Measurements from ENCODE around the gene SLC17A7.
A peak's percentile ranks its signal among the peaks of the same experiment; 100 is the strongest.

SLC17A7 gene

DNA sequence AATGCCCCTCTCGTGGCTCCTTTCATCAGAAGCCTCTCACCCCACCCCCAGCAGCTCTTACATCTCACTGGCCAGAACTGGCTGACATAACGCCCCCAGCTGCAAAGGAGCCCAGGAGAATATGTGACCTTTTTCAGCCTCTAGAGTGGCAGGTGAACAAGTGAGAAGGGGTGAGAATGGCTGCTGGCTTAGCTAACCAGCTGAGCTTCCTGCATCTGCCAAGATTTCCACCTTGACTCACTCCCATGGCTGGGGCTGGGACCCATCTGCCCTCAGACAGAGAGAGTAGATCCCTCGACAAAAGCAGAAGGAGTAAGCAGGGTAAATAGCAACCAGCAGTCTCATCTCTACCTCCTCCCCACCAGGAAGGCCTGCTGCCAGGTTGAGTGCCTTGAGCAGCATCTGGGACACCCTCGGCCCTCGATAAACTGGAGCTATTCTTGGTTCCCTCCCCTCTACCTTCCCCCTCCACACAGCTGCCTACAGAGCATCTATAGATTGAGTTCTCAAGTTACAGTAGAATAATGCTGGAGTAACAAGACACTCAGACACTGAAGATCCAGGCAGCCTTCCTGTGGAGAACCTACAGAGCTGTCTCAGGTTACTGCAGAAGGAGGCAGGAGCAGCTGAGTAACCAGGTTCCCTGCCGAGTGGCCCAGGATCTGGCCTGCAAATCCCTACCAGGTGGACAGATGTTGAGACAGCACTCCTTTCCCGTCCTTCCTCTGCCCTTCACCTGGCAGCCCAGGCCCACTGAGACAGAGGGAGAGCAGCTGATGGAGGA lies 37.7 kb downstream of the SLC17A7 start:
- no peak for DNase-seq

DNA sequence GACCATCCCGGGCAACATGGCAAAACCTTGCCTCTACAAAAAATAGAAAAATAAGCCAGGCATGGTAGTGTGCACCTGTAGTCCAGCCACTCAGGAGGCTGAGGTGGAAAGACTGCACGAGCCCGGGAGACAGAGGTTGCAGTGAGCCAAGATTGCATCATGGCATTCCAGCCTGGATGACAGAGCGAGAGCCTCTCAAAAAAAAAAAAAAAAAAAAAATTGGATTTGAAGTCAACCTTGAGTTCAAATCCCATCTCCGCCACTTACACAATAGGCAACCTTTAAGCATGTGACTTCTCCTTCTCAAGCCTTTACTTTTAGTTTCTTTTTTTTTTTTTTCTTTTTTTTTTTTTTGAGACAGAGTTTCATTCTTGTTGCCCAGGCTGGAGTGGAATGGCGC lies 41.3 kb downstream of the SLC17A7 start:
- no peak for DNase-seq

DNA sequence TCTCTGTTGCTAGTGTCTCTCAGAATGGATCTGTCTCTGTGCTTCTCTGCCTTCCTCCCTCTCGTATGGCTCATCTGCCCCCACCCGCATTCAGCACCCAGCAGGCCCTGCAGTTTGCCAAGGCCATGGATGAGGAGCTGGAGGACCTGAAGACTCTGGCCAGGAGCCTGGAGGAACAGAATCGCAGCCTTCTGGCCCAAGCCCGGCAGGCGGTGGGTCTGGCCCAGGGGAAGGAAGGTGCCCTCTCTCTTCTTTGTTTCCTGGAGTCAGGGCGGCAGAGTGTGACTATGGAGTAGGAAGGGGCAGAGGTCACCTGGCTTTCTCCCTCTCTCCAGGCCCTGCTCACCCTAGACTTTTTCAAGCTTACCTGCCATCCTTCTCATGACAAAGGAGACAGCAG lies 42.4 kb downstream of the SLC17A7 start:
- DNase-seq: no peak

DNA sequence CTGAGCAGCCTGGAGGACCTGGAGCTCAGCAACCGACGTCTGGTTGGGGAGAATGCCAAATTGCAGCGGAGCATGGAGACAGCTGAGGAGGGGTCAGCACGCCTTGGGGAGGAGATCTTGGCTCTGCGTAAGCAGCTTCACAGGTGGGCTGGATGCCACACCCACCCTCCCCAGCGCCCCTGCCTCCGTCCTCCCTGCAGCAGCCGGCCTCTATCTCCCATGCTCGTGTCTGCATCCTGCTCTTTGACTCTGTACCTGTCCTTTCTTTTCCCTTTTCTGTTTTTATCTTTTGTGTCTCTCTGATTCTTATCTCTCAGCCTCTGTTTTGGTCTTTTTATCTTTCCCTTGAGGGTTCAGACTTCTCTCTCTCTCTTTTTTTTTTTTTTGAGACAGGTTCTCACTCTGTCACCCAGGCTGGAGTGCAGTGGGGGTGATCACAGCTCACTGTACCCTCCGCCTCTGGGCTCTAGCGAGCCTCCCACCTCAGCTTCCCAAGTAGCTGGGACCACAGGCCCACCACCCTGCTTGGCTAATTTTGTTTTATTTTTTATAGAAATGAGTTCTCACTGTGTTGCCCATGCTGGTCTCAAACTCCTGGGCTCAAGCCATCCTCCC lies 43.2 kb downstream of the SLC17A7 start:
- no peak for DNase-seq

DNA sequence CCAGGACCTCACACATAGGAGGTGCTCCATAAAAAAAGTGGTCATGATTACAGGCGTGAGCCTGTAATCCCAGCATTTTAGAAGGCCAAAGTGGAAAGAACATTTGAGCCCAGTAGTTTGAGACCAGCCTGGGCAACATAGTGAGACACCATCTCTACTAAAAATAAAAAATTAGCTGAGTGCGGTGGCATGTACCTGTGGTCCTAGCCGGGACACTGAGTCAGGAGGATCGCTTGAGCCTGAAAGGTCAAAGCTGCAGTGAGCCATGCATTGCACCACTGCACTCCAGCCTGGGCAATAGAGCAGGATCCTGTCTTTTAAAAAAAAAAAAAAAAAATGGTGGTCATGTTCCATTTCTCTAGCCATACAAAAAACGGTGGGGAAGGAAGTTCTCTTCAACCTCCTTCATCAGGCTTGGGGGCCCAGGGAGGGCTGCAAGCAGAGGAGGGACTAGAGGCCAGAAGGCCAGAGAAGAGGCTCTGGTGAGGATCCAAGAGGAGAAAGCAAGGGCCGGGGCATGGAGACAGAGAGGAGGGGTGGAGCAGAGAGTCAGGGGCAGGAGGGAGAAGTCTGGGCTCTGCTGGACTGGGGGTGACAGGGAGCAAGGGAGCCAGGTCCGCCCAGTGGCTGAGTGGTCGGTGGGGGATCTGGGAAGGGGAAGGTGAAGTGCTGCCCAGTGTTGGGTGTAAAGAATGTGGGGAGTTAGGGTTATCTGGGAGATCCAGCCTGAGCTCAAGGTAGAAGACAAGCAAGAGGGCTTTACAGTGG lies 44.4 kb downstream of the SLC17A7 start:
- no peak for DNase-seq

DNA sequence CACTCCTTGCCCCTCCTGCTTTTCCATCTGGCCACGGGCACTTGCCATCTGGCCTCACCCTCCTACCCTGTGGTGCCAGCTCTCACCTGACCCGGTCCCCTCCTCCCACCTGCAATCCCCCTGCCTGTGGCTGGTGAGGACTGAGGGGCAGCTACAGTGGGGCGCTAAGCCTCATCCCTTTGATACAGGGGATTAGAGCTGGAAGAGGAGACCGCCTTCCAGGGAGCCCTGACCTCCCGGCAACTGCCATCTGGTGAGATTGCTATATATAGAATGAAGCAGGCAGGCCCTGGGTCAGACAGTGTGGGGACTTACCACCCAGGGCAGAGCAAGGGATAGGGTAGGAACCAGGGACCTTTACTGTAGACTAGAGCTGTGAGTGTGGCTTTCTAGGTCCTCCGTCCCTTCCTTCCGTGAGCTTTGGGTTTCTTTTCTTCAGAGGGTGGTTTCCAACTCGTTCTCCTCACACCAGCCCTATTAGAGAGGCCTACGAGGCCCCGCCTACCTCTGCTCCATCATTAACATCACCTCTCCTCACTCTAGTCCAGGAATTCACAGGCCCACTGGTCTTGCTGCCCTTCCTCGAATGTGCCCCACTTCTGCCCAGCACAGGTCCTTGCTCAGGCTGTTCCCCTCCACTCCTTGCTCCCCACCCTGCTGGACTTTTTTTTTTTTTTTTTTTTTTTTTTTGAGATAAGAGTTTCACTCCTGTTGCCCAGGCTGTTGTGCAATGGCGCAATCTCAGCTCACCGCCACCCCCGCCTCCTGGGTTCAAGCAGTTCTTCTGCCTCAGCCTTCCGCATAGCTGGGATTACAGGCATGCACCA lies 45.5 kb downstream of the SLC17A7 start:
- no peak for DNase-seq

DNA sequence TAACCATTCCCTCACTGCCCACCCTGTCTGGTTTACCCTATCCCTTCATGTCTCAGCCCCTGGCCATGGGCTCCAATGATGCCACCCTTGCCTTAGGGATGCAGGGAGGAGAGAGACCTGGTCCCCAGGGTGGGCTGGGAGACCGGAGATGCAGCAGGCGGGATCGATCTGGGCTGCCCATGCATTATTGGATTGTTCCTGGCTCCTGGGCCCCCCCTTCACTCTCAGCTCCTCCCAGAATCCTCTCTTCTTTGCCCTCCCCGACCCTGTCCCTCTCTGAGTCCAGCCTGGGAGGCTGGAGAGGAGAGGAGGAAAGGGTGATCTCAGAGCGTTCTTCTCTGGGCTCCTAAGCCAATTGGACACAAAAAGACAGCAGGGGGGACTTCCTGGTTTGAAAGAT lies 47.4 kb downstream of the SLC17A7 start:
- no peak for DNase-seq

DNA sequence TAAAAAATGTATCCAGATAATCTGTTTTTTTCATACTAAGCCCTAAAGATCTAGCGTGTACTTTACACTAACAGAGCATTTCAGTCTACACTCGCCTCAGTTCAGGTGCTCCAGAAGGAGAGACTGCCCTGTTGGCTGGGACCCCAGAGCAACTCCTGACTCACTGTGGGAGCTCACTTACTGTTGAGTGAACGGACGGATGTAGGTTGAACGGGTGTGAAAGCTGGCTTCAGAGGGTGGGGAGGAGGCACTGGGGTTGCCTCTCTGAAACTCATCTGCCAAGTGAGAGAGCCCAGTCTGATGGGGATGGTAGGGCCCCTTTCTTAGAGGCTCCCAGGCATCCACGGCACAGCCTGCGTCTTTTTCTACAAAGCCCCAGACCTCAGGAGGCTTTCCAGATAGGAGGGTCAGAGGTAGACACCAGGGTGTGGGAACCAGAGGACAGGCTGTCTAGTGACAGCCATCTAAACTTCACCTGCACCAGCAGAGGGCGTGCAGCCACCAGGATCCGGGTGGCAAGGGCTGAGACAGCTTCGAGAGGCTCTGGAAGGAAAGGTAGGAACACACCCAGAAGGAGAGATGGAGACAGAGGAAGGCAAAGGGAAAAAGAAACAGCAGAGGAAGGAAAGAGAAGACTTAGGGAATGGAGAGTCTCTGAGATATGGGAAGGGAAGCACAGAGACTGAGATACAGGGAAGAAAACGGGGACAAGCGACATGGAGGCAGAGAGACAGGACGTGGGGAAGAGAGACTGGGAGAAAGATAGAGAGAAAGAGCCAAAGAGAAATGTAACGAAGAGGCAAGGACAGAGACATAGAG lies 49.5 kb downstream of the SLC17A7 start:
- DNase-seq: peak; percentile 59

DNA sequence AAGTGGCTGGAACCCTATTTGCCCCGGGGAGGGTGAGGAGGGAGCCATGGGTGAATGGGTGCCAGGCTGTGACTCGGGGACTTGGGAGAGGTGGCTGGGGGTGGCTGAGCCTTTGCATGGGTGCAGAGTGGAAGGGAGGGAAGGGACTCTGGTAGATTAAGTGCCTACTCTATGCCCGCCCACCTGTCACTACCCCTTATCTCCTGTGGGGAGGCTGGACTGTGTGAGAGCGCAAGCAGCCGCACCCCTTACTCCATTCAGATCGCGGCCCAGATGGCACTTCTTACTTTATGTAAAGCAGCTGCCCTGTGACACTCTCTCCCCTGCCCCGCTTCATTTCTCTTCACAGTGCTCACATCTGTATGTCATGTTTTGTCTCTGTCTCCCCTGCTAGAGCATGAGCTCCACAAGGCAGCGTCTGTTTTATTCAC lies 50.4 kb downstream of the SLC17A7 start:
- DNase-seq: no peak

DNA sequence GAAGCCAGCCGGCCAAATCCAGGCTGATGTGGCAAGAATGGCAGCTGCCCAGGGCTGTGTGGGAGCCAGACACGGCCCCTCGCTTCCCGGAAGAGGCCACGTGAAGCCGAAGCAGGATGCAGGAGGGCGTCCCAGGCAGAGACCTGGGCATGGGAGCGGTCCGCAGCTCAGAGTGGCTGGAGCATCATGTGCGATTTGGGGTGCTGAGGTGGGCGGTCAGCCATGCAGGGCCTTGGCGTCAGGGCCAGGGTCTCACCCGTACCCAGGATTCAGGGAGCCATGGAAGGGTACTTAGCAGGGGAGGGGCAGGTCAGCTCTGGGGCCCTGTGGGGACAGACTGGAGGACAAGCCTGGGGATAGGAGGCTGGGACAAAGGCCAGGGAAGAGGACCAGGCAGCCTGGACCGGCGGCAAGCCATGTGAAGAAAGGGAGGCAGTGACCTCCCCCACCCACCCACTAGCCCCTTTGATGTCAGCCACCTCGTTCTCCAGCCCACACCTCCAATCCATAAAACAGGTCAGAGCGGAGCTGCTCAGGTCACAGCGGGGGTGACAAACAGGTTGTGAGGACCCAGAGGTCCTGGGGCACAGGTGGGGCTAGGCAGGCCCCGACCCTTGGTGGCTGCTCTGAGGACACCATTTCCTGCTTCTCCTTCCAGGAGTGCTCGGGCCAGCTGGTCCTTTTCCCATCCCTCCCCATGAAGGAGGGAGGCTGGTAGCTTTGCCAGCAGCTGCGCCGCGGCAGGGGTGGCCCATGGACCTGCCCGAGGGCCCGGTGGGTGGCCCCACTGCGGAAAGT lies 51.0 kb downstream of the SLC17A7 start:
- no peak for DNase-seq

DNA sequence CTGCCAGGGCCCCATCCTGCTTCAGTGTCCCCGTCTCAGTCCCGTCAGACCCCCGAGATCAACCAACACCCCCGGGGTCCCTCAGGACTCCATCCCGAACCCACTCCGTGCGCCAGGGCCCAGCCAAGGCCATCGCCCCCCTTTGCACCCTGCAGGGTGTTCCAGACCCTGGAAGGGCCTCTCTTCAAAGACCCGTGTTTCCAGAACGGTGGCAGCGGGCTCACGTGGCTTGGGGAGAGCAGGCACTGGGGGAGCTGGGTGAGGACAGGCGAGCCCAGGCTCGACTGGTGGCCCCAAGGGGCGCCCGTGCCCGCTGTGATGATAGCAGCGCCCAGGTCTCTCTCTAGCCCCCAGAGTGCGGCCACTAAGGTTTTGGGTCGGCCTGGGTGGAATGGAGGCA lies 51.9 kb downstream of the SLC17A7 start:
- no peak for DNase-seq

DNA sequence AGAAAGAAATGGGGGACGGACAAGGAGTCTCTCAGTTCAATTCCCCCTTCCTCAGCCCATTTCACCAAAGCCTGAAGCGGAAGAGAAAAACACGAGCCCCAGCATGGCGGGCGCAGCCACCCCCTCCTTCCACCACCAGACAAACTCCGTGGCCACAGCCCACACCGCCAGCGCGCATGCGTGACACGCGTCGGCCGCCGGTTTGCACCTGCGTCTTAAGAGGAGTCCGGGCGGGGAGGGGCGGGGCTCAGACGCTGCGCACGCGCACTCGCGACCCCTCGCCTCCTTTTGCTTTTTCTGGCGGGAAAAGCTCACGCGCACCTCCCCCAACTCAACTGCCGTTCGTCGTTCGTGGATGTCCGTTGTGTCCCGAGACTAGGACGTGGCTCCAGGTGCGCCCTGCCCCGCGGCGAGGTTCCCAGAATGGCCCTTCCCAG lies 53.4 kb downstream of the SLC17A7 start, which contains the start of gene KASH5:
Gene KASH5, plus strand, starts transcription at position 314 of the 437 bp plus-strand sequence. CDS start 2,635 bp downstream, outside the sequence.
- DNase-seq: peak; percentile 29

DNA sequence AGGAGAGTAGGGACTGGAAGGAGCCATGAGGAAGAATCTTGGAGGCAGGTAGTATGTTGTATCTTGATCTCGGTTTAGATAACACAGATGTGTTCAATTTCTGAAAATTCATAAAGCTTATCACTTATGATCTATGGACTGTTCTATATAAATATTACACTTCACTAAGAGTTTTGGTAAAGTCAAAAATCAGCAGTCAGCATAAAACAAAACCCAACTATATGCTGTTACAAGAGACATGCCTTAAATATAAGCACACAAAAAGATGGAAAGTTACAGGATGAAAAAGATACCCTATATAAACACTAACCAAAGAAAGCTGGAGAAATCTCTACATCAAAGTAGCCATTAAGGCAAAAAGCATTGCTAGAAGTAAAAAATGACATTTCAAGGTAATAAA lies 57.7 kb downstream of the SLC17A7 start:
- no peak for DNase-seq

DNA sequence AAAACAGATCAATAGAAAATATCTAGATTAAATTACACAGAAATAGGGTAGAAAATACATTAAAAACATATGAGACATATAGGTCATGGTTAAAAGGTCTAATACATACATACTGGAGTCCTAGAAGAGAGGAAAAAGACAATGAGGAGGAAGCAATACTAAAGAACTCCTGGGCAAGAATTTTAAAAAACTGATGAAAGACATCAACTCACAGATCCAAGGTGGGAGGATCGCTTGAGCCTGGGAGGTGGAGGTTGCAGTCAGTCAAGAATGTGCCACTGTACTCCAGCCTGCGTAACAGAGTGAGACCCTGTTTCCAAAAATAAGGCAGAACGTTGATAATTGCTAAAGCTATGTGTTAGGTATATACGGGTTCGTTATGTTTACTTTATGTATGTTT lies 58.7 kb downstream of the SLC17A7 start:
- no peak for DNase-seq

DNA sequence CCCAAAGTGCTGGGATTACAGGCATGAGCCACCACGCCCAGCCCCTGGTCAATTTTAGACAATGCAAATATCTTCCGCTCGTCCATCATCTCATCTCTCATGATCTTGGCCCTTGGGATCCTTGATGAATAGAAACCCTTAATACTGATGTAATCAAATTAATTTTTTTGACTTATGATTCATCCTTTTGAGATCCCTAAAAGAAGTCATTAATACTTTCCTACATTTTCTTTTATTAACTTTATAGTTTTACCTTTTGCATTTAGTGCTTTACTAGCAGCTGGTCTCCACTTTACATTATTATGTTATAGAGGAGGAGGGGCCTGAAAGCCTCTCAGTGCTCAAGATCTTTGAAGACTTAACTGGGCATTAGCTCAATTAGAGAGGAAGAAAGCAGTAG lies 60.9 kb downstream of the SLC17A7 start:
- no peak for DNase-seq
